Measurements from ENCODE around the gene MAST2. TPM values are rescaled to one million over a fixed set of nuclear protein-coding genes. Genes with fewer than 3 reads are reported as not detected.

Gene MAST2
- total RNA-seq, 6 donors from 2014 or later = 16.0 to 77.8 (median 26.4) TPM

DNA sequence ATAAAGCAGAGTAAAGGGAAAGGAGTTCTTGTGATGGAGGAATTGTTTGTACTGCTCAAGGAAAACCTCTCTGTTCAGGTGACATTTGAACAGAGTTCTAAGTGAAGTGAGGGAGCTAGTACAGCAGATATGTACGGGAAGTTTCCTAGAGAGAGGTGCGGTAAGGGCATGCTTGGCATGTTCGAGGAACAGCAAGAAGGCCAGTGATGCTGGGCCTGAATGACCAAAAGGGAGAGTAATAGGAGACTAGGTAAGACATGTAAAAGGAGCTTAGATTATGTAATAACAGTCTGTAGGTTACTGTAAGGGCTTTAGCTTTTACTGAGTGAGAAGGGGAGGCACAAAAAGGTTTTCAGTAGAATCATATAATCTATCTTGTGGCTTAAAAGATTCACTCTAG lies 265.1 kb downstream of the MAST2 start:
- WGBS, 2 donors = 77 to 82% methylated on average over 3 of the region's 3 CpGs
- peaks cover 0 to 32% (median 1%) of the 10 kb centered on the region in 4 donors for H3K36me3 ChIP-seq
- ATAC-seq (ENCODE audit: low FRiP score in 2 of 2) = no peak

DNA sequence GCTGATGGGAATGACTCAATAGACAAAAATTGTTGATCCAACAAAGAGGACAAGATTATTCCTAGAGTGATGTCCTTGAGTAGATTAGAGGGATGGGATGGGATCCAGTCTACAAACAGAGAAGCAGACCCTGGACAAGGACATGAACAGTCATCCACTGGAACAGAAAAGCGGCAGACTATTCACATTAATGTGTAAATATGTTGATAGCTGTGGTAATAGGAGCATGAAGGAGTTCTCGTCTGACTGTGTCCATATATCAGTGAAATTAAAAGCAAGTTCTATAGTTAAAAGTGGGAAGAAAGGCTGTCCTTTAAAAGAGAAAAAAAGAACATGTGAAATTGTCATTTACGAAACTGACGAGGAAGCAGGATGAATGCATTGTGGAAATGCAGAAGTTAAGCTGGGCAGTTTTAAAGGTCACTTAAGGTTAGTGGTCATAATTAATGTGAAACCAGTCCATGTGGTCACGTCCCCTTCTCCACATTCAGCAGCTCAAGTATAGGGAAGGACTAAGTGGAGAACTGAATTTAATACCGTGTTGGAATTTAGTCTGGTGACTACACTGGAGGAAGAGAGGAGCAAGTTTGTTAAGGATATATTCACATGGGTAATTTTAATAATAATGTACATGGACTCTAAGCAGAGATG lies 266.9 kb downstream of the MAST2 start:
- H3K9me3 ChIP-seq = no peaks in the 10 kb centered on the region
- no peak for TF ChIP-seq POLR2AphosphoS5 (IDR thresholded peaks at IDR 0.05)
- TF ChIP-seq POLR2A (IDR thresholded peaks at IDR 0.05) = no peak
- TF ChIP-seq, protein P1, sequence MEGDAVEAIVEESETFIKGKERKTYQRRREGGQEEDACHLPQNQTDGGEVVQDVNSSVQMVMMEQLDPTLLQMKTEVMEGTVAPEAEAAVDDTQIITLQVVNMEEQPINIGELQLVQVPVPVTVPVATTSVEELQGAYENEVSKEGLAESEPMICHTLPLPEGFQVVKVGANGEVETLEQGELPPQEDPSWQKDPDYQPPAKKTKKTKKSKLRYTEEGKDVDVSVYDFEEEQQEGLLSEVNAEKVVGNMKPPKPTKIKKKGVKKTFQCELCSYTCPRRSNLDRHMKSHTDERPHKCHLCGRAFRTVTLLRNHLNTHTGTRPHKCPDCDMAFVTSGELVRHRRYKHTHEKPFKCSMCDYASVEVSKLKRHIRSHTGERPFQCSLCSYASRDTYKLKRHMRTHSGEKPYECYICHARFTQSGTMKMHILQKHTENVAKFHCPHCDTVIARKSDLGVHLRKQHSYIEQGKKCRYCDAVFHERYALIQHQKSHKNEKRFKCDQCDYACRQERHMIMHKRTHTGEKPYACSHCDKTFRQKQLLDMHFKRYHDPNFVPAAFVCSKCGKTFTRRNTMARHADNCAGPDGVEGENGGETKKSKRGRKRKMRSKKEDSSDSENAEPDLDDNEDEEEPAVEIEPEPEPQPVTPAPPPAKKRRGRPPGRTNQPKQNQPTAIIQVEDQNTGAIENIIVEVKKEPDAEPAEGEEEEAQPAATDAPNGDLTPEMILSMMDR (IDR thresholded peaks at IDR 0.05) = no peak
- TF ChIP-seq EP300 (IDR thresholded peaks at IDR 0.05) = no peak
- no peaks in the 10 kb centered on the region for H3K27me3 ChIP-seq
- peak in 1 of 2 donors; percentile 25 for DNase-seq
- no peak overlapping the region for H3K4me3 ChIP-seq
- H3K27ac ChIP-seq = peak overlapping the region in 1 of 4 donors; percentile 43
- H3K36me3 ChIP-seq = peaks cover 0 to 30% (median 1%) of the 10 kb centered on the region in 4 donors
- WGBS, 2 donors = 65 to 76% methylated on average over 6 of the region's 6 CpGs
- H3K4me1 ChIP-seq = peaks cover 0 to 9% (median 6%) of the 10 kb centered on the region in 4 donors
- ATAC-seq (ENCODE audit: low FRiP score in 2 of 2) = peak; percentile 37 to 87

More for the DNA sequence above, 265.1 kb downstream of the MAST2 start:
- TF ChIP-seq EP300 (IDR thresholded peaks at IDR 0.05) (no peak), POLR2AphosphoS5 (IDR thresholded peaks at IDR 0.05) (no peak), POLR2A (IDR thresholded peaks at IDR 0.05) (no peak)
- TF ChIP-seq, protein P1 (IDR thresholded peaks at IDR 0.05) = no peak
- Histone ChIP-seq H3K4me3 (no peak overlapping the region), H3K4me1 (peaks cover 0 to 14% (median 10%) of the 10 kb centered on the region in 4 donors), H3K27ac (no peak overlapping the region), H3K27me3 (no peaks in the 10 kb centered on the region), H3K9me3 (no peaks in the 10 kb centered on the region)
- no peak for DNase-seq

- Histone ChIP-seq H3K9me3 (no peaks in the 10 kb centered on the region), H3K4me3 (no peak overlapping the region), H3K27me3 (no peaks in the 10 kb centered on the region), H3K4me1 (peaks cover 0 to 3% (median 0%) of the 10 kb centered on the region in 4 donors), H3K36me3 (peaks cover 0 to 35% (median 5%) of the 10 kb centered on the region in 4 donors), H3K27ac (no peak overlapping the region)
- DNase-seq = no peak
- 94 to 96% methylated on average over 1 of the region's 1 CpG for WGBS, 2 donors
- TF ChIP-seq, protein P1 (IDR thresholded peaks at IDR 0.05) = no peak
- TF ChIP-seq POLR2A (IDR thresholded peaks at IDR 0.05) (no peak), POLR2AphosphoS5 (IDR thresholded peaks at IDR 0.05) (no peak), EP300 (IDR thresholded peaks at IDR 0.05) (no peak)
- ATAC-seq (ENCODE audit: low FRiP score in 2 of 2) = no peak
Observed at GRCh38 chr1:46072975-46073374, 269.6 kb downstream of the MAST2 start.

DNA sequence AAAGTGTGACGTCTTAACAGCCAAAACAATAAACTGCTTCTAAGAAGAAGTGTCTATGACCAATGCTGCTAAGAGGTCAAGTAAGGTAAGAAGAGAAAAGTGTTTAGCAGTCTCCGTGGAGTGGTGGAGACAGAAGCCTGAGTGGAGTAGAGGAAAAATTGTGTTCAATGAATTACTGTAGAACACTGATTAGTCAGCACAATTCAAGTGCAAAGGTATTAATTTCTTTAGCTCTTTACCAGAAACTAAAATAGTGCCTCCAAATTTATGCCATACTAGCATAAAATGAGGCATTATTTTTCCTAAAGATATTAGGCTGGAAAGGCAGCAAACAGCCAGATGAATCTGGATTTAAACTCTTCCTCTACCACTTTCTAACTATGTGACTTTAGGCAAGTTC lies 272.9 kb downstream of the MAST2 start:
- peaks cover 0 to 4% (median under 1%) of the 10 kb centered on the region in 4 donors for H3K4me1 ChIP-seq
- no peak overlapping the region for H3K27ac ChIP-seq
- no peak overlapping the region for H3K4me3 ChIP-seq
- TF ChIP-seq, protein P1 (IDR thresholded peaks at IDR 0.05) = no peak
- TF ChIP-seq POLR2A (IDR thresholded peaks at IDR 0.05) (no peak), EP300 (IDR thresholded peaks at IDR 0.05) (no peak), POLR2AphosphoS5 (IDR thresholded peaks at IDR 0.05) (no peak)
- no peak for ATAC-seq (ENCODE audit: low FRiP score in 2 of 2)
- peaks cover 0 to 31% (median 4%) of the 10 kb centered on the region in 4 donors for H3K36me3 ChIP-seq
- DNase-seq = no peak
- WGBS, 2 donors = 79 to 80% methylated on average over 2 of the region's 2 CpGs
- no peaks in the 10 kb centered on the region for H3K9me3 ChIP-seq
- no peaks in the 10 kb centered on the region for H3K27me3 ChIP-seq

DNA sequence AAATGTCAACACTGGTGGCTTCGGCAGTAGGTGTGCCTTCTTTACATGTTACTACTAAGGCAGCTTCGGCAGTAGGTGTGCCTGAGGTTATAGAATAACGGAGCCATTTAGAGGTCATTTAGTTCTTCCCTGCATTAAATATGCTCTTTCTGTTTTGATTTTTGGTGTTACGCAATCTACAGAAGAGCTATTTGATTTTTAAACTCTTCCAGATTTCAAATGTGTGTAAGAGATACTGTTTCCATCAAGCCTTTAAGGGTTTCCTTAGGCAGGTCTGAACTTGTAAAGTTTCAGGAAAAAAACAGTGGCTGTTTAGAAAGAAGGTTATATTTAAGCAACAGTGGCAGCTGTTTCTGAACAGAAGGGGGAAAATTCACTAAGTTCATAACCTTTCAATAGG lies 274.2 kb downstream of the MAST2 start:
- no peaks in the 10 kb centered on the region for H3K27me3 ChIP-seq
- H3K4me1 ChIP-seq = peaks cover 0 to 7% (median 4%) of the 10 kb centered on the region in 4 donors
- ATAC-seq (ENCODE audit: low FRiP score in 2 of 2) (no peak), DNase-seq (no peak)
- H3K4me3 ChIP-seq = no peak overlapping the region
- H3K27ac ChIP-seq = no peak overlapping the region
- no peaks in the 10 kb centered on the region for H3K9me3 ChIP-seq
- TF ChIP-seq EP300 (IDR thresholded peaks at IDR 0.05) (no peak), POLR2AphosphoS5 (IDR thresholded peaks at IDR 0.05) (no peak), POLR2A (IDR thresholded peaks at IDR 0.05) (no peak)
- TF ChIP-seq, protein P1 (IDR thresholded peaks at IDR 0.05) = no peak
- 92 to 98% methylated on average over 4 of the region's 4 CpGs for WGBS, 2 donors
- H3K36me3 ChIP-seq = peaks cover 0 to 31% (median 4%) of the 10 kb centered on the region in 4 donors

Data from upper lobe of left lung (tissue), 6 donors.